ENCODE results near the gene TTC16.

TTC16 gene

GRCh38 chr9:127715470-127716337 is at the start of gene TTC16, which contains the start of gene PTRH1:
Gene TTC16, plus strand, starts transcription at chr9:127716079. Its CDS starts 67 bp downstream, at chr9:127716146.
Gene PTRH1, minus strand, starts transcription at chr9:127715663. Its CDS starts 24 bp downstream, at chr9:127715639.
- peak; percentile 94 for DNase-seq (ENCODE audit: low read depth)
- peak within 1 kb of the TSS; percentile 87 for H3K4me3 ChIP-seq (ENCODE audit: low read length)
- TF ChIP-seq CTCF (conservative IDR thresholded peaks at IDR 0.05; ENCODE audit: low read length): no peak

GRCh38 chr9:127667127-127667844 is 48.6 kb upstream of the TTC16 start:
- TF ChIP-seq CTCF (conservative IDR thresholded peaks at IDR 0.05; ENCODE audit: low read length): no peak
- DNase-seq (ENCODE audit: low read depth): no peak
- H3K4me3 ChIP-seq (ENCODE audit: low read length): no peak overlapping the region

GRCh38 chr9:127667906-127668305 is 48.0 kb upstream of the TTC16 start:
- no peak overlapping the region for H3K4me3 ChIP-seq (ENCODE audit: low read length)
- no peak for DNase-seq (ENCODE audit: low read depth)
- no peak for TF ChIP-seq CTCF (conservative IDR thresholded peaks at IDR 0.05; ENCODE audit: low read length)

GRCh38 chr9:127673234-127673633 is 42.6 kb upstream of the TTC16 start:
- no peak for DNase-seq (ENCODE audit: low read depth)
- no peak for TF ChIP-seq CTCF (conservative IDR thresholded peaks at IDR 0.05; ENCODE audit: low read length)
- no peak overlapping the region for H3K4me3 ChIP-seq (ENCODE audit: low read length)

- no peak overlapping the region for H3K4me3 ChIP-seq (ENCODE audit: low read length)
- no peak for TF ChIP-seq CTCF (conservative IDR thresholded peaks at IDR 0.05; ENCODE audit: low read length)
- DNase-seq (ENCODE audit: low read depth): no peak
These were observed 39.2 kb upstream of the TTC16 start for GRCh38 chr9:127676638-127677037.

GRCh38 chr9:127679506-127679905 is 36.4 kb upstream of the TTC16 start:
- no peak overlapping the region for H3K4me3 ChIP-seq (ENCODE audit: low read length)
- no peak for DNase-seq (ENCODE audit: low read depth)
- TF ChIP-seq CTCF (conservative IDR thresholded peaks at IDR 0.05; ENCODE audit: low read length): no peak

Data from AG10803 (cell line).